NCI-H345 treated with DMSO at 0.1 percent for 48 hours (cell line): ENCODE data around the gene SYT5.
"Not testable (repeated sequence)": the region's sequence is repeated elsewhere in the genome, so short reads cannot be mapped to it uniquely, and the experiment has no call there.

ENCODE experiments used
- DNase-seq: peaks from one replicate; lab custom pipeline; 2025; ENCODE audit not compliant: unreplicated experiment; lab: John Stamatoyannopoulos, UW

SYT5 gene

DNA sequence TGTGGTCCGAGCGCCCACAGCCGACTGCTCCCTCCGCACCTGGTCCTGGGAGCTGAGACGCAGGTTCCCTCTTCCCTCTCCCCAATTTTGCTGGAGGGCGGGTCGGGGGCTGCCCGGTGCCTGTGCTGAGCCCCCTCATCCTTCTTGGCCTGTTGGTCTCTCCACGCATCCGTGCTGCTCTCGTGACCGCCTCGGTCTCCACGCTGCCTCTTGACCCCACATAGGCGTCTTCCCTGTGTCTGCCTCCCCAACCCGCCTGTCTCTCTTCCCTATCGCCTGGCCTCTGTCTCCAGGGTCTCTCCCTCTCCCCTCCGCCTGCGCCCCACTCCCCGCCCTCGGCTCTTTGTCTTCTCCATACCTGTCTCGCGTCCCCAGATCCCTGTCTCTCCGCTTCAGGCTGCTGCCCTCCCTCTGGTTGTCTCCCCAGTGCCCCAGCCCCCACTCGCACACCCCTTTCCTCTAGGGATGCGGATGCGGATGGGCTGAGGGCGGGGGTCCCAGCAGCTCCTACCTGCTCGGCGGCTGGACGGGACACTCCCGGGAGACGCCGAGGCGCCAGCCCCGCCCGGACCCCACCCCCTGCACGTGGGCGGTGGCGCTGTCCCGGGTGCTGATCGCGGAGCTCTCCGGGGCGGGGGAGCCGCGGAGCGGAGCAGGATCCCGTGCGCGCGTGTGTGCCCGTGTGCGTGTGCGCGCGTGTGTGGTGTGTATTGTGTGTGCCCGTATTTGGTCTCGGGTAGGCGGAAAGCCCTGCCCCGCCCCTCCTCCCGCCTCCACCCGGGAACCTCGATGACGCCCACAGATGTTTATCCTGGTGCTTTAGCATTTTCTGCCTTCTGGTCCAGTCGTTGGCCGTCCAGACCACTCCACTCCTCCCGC lies at the start of gene SYT5:
Gene SYT5 (minus strand): TSS at position 684 of the 879 bp plus-strand sequence. CDS start 1,248 bp downstream, outside the sequence.
- DNase-seq: no peak

DNA sequence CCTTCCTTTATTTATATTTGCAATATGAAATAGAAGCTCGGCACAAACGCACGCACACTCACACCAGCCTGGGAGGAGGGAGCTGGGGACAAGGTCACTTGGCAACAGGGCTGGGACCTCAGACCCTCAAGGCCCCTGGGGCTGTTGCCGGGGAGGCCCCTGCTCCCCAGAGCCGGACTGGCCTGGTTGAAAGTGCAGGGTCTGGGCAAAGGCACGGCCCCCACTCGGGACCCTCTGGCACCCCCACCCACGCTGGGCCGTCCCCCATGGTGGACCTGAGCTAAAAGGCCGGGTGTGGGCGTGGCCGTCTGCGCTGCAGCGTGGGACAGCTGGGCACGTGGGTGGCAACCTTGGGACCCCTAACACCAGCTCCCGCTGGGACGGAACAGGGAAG lies 49.7 kb upstream of the SYT5 start:
- no peak for DNase-seq

DNA sequence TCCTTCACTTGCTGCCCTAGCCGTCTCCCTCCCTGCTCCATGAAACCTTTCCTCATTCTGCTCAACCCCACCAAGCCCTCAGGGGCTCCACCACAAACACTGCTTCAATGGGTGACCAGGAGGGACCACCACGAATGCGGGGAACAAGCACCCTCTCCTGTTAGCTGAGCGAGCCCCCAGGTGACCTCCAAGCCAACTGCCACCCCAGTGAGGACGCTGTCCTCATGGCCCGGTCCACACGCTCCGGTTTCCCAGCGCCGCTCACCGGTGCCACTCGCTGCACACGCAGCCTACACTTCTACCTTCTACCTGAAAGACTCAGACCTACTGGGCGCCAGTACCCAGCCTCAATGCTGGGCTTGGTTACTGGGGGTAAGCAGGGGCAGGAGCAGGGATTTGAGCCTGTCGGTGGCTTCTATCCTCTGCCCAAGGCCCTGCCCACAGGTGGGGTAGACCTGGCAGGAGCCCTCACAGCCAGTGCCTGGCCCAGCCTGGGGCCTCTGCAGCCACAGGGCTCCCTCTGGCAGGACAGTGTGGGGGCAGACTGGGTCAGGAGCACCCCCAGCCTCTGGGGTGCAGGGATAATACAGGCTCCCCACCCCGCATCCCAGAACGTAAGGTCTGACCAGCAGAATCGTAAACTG lies 49.2 kb upstream of the SYT5 start:
- no peak for DNase-seq

DNA sequence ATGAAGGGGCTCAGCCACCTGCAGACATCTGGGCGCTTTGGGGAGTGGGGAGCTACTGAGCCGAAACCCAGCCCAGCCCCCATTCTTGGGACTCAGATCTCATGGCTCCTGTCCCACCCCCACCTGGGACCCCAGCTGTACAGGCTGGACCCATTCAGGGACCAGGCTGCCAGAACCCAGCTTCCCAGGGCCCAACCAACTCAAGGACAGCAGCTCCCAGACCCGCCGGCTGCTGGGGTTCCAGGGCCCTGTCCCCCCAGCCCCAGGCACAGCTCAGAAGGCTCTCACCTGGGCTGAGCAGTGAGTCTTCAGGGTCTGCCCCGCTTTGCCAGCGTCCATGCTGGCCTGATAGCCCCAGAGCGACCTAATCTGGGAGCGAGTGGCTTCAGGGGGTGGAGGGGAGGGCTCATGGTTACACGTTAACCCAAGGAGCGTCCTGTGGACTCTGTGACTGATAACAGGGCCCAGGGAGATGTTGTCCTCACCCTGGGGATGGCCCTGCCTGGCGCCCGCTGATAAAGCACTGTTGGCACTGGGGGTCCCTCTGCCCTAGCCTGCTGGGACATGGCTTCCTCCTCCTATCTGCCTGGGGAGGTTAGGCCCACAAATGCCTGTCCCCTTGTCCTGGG lies 48.4 kb upstream of the SYT5 start, which contains the start of gene TMEM86B:
Gene TMEM86B (minus strand): TSS at position 361 of the 629 bp plus-strand sequence. CDS start 22 bp downstream, at position 339.
- no peak for DNase-seq

DNA sequence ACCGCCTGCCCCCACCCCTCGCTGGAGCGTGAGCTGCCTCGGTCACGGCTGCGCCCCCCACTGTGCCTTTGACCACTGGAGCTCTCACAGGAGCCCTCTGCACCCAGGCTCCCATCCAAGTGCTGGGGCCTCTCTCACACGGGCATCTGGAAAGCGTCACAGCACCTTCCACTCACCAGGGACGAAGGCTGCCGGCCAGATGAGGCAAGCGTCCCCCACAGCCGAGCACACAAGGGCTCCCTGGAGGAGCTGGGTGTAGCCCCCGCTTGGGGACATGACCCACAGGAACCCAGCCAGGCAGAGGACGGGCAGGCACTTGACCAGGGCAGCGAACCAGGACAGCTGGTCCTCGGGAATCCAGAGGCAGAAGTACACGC lies 47.9 kb upstream of the SYT5 start:
- DNase-seq: no peak

DNA sequence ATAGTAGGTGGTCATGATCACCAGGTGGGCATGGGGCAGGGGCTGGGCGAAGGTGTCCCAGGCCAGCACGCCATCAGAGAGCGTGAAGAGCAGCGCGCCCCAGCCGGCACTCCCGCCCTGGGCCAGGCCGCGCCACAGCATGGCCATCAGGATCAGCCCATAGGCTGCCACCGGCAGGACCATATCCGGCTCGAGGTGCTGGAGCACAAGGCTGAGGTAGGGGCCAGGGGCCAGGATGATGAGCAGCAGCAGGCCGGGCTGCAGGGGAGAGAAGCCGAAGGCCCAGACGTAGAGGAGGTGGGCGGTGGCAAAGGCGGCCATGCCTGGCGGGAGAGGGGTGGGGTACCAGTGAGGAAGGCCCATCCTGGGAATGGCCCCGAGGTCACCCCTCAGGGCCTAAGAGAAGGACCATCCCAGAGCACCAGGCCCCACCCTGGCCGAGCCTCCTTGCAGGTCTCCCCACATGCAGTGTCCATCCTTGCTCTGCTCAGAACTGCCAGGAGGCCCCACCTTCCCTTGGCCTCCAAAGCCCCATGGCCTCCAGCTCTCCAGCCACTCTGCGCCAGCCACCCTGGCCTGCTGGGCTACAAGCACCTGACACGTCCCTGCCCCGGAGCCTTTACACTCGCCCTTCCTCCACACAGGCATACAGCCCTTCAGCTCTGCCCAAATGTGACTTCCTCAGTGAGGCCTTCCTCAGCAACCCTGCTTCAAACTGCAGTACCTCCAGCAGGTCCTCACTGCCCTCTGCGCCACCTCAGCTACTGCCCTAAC lies 47.3 kb upstream of the SYT5 start:
- DNase-seq: no peak

DNA sequence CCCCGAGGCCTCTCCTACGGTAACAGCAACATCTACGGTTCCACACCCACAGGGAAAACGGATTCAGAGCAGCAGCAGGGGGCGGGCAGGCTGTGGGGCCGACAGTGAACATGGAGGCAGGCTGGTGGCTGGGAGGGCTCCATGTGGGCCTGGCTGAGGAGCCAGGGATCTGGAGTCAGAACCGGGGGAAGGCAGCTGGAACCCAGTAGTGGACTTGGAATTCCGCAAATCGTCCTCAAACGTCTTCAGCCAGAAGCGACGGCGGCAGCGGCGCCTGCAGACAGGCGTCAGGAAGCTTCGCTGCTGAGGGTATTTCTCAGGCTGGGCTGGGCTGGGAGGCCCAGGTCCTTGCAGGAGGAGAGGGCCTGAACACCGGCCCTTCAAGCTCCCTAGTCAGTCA lies 46.7 kb upstream of the SYT5 start:
- DNase-seq: no peak

DNA sequence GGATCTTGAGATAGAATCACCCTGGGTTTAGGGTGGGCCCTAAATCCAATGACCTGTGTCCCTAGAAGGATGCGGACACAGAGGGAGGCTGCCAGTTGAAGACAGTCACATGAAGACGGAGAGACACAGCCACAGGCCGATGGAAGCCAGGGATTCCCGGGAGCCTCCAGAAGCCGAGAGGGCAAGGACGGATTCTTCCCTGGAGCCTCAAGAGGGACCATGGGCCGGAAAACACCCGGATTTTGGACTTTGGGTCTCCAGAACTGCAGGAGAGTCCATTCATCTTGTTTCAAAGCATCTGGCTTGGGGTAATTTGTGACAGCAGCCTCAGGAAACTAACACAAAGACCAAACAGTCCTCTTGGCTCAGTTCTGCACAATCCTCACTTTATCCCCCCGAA lies 46.2 kb upstream of the SYT5 start:
- no peak for DNase-seq

DNA sequence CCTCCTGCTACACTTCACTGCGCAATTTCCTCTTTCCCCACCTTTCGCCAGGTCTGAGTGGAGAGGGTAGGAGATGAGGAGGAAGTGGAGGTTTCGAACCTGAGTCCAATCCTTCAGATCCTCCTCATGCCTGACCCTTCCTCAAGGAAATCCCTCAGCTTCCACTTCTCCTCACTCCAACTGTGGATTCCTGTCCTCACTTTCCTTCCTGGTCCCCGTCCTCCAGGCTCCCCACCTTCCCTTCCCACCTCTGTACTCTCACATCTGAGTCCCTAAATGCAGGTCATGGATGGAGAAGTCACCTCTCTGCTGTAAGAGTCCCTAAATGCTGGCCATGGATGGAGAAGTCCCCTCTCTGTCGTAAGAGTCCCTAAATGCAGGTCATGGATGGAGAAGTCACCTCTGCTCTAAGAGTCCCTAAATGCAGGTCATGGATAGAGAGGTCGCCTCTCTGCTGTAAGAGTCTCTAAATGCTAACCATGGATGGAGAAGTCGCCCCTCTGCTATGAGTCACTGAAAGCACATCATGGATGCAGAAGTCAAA lies 45.4 kb upstream of the SYT5 start:
- DNase-seq: no peak

DNA sequence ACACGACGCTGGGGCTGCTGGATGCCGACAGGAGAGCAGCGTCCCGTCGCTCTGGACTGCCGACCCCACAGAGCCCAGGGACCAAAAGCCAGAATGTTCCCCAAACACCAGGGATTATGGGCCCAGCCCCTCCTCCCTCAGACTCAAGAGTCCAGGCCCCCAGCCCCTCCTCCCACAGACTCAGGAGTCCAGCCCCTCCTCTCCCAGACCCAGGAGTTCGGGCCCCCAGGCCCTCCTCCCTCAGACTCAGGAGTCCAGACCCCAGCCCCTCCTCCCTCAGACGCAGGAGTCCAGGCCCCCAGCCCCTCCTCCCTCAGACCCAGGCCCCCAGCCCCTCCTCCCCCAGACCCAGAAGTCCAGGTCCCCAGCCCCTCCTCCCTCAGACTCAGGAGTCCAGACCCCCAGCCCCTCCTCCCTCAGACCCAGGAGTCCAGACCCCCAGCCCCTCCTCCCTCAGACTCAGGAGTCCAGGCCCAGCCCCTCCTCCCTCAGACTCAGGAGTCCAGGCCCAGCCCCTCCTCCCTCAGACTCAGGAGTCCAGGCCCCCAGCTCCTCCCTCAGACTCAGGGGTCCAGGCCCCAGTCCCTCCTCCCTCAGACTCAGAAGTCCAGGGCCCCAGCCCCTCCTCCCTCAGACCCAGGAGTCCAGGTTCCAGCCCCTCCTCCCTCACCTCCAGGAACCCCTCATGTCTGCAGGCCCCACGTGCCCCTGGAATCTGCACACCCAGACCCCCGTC lies 44.8 kb upstream of the SYT5 start:
- not testable (repeated sequence) for DNase-seq

DNA sequence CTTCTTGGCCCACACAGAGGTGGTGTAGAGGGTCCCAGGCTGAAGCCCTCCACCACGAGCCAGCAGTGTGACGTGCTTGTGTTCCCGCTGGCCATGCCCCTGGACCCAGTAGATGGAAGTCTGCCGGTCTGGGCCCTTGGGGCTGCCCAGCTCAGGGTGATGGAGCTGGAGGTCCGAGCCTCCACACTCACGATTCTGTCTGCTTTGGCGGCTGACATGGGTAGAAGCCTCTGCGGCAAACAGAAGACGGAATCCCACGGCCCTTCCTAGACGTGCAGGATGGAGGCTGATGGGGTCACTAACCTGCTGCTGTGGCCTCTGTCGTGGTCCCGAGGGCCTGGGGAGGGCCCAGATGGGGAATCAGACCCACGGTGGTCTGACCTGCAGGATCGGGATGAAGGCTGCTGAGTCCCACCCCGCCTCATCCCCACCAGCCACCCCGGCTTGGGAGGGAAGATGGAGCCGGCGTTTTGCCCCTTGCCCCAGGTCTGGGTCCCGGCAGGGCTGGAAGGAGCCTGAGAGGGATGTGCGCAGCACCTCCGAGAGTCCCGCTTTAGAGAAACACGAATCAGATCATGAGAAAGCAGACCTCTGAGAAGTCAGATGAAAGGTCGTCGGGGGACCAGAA lies 44.1 kb upstream of the SYT5 start:
- DNase-seq: no peak

DNA sequence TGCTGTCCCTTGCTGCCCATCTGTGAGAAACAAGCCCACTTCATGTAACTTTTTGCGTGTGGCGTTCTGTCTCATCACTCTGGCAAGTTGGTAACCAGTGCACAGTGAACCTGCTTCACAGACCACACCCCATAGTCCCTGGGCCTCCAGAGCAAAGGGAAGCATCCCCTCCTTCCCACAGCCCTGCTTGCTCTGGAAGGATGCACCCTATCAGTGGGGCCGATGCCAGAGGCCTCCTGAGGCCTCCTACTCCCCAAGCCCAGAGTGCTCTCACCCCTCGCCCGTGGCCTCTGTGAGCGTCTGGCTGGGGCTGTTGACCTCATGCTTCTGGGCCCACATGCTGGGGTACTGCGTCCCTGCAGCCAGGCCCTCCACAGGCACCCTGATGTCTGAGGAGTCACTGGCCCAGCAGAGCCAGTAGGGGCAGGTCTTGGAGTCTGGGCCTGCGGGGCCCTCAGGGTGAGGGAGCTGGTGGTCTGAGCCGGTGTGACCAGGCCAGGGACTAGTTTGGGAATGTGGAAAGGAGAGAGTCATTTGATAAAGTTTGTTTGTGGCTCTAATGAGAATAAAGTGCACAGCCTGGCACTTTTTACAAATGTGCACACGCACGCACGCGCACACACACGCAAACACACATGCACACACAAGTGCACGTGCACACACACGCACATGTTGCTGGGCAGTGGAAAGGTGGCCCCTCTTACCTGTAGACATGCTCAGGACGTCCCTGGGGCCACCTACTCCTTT lies 43.4 kb upstream of the SYT5 start:
- no peak for DNase-seq

DNA sequence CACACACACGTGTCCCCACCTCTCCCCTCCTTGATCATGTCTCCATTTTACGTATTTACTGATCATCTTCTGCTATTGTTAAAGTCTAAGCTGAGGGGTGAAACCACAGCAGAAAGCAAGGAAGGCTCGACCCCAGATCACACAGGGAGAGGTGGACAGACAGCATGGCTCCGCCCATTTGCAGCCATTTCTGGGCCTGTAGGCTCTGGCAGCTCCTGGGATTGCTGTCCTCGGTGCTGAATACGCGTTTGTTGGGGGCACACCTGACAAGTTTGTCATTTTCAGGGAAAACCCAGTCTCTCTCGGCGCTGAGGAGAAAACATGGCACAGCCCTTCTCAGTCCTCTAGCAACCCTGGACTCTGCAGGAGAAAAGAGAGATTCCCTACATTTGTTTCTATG lies 40.4 kb upstream of the SYT5 start:
- DNase-seq: no peak

DNA sequence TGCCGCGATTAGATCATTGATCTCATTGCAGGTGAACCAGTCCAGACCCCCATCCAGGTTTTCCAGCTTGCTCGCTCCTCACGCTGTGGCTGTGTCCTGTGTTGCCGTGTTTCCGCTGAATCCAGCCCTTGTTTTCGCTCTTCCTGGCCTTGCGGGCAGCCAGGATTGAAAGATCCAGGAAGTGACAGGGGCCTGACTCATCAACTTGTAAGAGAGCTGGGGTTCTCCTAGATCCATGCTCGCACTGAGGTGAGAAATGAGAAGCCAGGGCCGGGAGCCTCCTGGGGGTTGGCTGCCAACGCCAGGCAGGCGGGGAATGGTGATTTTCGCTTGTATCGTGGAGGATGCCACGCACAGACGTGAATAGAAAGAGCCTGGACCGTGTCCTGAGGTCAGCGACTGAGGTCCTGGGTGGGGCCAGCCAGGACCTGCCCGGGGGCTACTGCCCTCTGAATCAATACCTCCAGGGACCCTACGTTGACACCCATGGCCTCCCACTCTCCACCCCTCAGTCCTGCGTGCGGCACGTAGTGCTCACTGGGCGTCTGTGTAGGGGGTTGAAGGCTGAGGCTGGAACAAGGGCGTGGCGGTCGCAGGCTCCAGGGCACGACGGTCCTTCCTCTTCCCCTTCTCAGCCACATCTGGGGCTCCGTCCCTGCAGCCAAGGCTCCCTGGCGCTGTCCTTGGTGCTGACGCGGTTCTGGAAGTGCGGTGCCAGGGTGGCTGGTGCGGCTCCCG lies 36.5 kb upstream of the SYT5 start:
- DNase-seq: peak; percentile 64

DNA sequence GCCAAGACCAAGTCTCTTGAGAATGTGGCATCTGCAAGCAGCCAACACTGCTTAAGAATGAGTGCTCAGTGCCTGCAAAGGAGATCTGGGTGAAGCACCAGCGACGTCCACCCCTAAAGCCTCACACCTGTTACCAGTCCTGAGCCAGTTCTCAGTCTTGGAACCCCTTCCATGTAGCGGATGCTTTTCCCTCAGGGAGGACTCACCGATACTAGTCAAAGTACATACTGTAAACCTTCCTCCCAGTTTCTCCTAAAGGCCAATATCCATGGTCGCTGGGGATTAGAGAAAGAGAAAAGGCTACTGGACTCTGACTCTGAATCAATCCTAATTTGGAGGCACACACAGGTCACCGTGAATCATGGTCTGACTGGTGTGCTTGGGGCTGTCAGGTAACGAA lies 33.5 kb upstream of the SYT5 start:
- no peak for DNase-seq

DNA sequence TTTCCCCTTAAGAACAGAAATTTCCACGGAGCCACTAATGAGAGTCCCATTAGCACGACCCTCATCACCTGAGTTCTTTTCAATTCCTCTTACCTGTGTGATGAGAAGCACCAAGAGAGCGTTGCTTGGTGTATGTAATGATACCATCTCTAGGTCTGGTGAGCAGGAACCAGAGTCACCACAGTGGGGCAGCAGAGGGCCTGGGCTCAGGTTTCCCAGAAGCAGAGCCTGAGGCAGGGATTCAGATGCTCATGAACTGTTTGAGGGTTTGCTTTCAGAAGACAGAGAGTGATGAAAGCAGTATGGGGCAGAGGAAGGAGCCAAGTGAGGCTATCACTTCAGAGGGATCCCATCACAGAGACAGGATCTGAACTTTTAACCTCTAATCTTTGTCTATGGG lies 32.4 kb upstream of the SYT5 start:
- DNase-seq: no peak

DNA sequence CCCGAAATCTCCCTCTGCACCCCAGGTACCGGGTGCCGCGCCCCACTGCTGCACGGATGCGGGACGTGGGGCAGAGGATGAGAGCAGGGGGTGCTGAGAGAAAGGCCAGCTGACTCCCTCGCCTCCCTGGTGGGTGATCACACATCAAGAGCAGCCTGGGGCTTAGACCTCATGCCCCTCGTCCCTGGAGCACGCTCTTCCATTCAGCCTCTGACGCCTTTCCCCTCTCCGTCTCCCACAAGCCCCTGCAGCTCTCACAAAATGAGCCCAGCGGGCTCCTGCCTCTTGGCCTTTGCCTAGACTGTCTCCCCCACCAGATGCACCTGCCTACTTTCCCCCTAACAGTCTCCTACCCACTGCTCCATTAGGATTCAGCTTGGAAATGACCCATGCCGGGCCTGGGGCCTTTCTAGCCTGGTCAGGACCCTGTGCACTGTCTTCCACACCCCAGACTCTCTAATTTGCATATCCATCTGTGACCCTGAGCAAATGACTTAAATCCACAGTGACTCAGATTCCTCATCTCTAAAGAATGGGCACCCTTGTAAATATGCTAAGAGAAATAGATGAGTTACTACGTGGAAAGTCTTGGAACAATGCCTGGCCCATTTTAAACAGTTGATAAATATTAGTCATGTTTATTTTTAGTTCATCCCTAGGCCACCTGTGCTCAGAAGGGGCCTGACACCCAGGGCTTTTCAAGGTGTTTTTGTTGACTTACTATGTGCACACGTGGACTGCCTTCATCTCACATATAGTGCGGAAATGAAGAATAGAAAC lies 29.8 kb upstream of the SYT5 start:
- DNase-seq: peak; percentile 5
